GM10266 (cell line): ENCODE data around the gene APOC1.
"Not testable (repeated sequence)": the region's sequence is repeated elsewhere in the genome, so short reads cannot be mapped to it uniquely, and the experiment has no call there.

Experiments used
- DNase-seq: peaks from one replicate; pipeline ENCODE4 v3.0.0; 2012; ENCODE audit errors: extremely low spot score
- TF ChIP-seq, protein P1 (sequence below): IDR thresholded peaks from 2 replicates; pipeline ENCODE4 v1.5.1; 2012; ENCODE audit warnings: mild to moderate bottlenecking, low read depth; ENCODE audit not compliant: control insufficient read depth, insufficient read depth; ENCODE audit errors: missing control alignments

Gene APOC1

GRCh38 chr19:44874317-44874716 lies 40.1 kb upstream of the APOC1 start:
- DNase-seq, result no peak
- TF ChIP-seq, protein P1, sequence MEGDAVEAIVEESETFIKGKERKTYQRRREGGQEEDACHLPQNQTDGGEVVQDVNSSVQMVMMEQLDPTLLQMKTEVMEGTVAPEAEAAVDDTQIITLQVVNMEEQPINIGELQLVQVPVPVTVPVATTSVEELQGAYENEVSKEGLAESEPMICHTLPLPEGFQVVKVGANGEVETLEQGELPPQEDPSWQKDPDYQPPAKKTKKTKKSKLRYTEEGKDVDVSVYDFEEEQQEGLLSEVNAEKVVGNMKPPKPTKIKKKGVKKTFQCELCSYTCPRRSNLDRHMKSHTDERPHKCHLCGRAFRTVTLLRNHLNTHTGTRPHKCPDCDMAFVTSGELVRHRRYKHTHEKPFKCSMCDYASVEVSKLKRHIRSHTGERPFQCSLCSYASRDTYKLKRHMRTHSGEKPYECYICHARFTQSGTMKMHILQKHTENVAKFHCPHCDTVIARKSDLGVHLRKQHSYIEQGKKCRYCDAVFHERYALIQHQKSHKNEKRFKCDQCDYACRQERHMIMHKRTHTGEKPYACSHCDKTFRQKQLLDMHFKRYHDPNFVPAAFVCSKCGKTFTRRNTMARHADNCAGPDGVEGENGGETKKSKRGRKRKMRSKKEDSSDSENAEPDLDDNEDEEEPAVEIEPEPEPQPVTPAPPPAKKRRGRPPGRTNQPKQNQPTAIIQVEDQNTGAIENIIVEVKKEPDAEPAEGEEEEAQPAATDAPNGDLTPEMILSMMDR, result no peak

DNA sequence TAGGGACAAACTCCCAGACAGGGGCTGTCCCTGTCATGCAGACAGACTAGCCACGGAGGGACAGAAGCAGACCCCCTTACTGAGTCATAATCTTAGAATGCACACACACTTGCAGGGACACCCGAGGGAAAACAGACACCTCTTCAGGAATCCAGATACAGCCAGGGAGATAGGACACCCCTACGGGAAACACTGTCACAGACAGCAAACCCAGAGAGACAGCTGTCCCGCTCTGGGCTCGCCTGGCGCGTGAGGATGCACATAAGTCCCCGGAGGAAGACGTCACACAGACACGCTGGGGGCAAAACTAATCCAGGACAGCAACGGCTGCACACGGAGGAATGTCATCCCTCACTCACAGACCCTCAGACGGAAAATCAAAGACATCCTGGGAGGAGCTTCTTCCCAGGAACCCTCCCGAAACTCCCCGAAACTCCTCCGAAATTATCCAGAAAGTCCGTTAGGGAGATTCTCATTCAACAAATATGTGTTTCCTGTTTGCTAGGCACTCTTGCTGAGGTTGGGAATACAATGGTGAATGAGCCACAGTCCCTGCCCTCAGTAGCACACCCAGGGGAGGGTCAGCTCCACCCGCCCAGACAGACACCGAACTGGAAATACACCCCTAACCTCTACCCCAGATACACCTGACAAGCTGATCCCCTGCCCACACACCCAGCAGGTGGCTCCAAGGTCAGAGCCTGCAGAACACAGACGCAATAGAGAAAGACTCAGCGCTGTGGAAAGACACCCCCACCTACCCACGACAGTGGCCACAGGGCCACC lies 38.5 kb upstream of the APOC1 start:
- TF ChIP-seq, protein P1, result no peak
- no peak for DNase-seq

- TF ChIP-seq, protein P1, result no peak
- DNase-seq, result no peak
These were observed 37.4 kb upstream of the APOC1 start for GRCh38 chr19:44876930-44877535.

DNA sequence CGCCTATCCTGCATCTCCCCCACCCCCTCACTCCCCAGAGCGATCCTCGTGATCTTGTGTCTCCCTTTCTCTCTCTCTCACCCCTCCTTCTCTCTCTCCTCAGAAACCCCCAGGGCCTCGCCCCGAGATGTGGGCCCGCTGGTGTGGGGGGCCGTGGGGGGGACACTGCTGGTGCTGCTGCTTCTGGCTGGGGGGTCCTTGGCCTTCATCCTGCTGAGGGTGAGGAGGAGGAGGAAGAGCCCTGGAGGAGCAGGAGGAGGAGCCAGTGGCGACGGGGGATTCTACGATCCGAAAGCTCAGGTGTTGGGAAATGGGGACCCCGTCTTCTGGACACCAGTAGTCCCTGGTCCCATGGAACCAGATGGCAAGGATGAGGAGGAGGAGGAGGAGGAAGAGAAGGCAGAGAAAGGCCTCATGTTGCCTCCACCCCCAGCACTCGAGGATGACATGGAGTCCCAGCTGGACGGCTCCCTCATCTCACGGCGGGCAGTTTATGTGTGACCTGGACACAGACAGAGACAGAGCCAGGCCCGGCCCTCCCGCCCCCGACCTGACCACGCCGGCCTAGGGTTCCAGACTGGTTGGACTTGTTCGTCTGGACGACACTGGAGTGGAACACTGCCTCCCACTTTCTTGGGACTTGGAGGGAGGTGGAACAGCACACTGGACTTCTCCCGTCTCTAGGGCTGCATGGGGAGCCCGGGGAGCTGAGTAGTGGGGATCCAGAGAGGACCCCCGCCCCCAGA lies 36.1 kb upstream of the APOC1 start:
- TF ChIP-seq, protein P1, result no peak
- no peak for DNase-seq

DNA sequence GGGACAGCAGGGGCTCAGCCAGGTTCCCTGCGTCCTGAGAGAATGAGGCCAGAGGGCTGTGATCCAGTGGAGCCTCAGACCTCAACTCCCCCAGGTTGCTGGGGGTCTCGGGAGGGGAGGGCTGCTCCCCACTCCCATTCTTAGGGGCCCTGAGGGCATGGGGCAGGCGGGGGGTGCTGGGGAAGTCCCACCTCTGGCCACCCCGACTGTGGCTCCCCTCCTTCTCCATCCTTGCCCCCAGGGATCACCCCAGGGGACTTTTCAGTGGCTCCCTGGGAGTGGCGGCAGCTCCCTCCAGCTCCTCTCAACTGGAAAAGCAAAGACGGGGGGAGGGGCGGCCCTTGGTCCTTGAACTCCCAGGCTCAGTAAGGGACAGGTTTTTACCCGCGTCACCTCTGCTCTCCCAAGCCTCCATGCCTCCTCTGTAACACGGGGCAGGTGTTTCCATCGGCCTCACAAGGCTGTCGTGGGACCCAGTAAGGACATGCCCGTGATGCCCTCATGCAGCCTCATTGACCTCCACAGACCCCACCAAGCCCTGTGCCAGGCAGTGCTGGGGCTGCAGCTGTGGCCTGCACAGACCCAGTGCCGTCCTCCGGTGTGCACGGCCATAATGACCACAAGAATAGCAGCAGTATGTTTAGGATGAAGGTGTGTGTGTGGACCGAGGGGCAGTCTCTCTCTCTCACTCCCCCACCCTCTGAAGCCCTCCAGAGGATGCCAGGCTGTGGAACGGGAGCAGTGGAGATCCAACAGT lies 34.9 kb upstream of the APOC1 start:
- TF ChIP-seq, protein P1, result no peak
- no peak for DNase-seq

- DNase-seq, result no peak
- TF ChIP-seq, protein P1, result no peak
These were observed 32.3 kb upstream of the APOC1 start for GRCh38 chr19:44882063-44882462.

DNA sequence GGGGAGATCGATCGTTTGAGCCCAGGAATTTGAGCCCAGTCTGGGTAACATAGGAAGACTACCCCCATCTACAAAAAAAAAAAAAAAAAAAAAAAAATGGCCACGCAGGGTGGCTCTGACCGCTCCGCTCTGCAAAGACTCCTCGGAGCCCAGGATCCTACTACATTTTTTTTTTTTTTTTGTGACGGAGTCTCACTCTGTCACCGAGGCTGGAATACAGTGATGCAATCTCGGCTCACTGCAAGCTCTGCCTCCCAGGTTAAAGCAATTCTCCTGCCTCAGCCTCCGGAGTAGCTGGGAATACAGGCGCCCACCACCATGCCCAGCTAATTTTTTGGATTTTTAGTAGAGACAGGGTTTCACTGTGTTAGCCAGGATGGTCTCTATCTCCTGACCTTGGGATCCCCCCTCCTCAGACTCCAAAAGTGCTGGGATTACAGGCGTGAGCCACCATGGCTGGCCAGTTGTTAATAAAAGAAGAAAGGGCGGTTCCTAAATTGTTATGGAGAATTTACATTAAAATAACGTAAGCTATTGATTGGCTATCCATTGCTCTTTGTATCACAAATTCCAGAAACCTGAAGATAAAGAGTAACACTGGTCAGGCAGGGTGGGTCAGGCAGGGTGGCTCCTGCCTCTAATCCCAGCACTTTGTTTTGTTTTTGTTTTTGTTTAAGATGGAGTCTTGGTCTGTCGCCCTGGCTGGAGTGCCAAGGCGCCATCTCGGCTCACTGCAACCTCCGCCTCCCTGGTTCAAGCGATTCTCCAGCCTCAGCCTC lies 31.6 kb upstream of the APOC1 start:
- not testable (repeated sequence) for DNase-seq
